HEK293 (cell line): ENCODE data around the gene PDF.

Source experiments
- REST ChIP-seq: fragments of 450-650 bp; formaldehyde crosslinking; IDR thresholded peaks from 2 replicates; pipeline ENCODE4 v1.5.1; 2016; ENCODE audit warnings: missing biosample characterization, missing genetic modification characterization
- SCRT2 ChIP-seq: fragments of 450-650 bp; formaldehyde crosslinking; IDR thresholded peaks from 2 replicates; pipeline ENCODE4 v1.5.1; 2016; ENCODE audit warnings: missing biosample characterization, missing genetic modification characterization
- ZNF654 ChIP-seq: fragments of 450-650 bp; formaldehyde crosslinking; IDR thresholded peaks from 2 replicates; pipeline ENCODE4 v1.5.1; 2016; ENCODE audit warnings: low read depth, missing biosample characterization, missing genetic modification characterization
- ZNF785 ChIP-seq: fragments of 450-650 bp; formaldehyde crosslinking; IDR thresholded peaks from 2 replicates; pipeline ENCODE4 v1.5.1; 2016; ENCODE audit warnings: missing biosample characterization, missing genetic modification characterization

DNA sequence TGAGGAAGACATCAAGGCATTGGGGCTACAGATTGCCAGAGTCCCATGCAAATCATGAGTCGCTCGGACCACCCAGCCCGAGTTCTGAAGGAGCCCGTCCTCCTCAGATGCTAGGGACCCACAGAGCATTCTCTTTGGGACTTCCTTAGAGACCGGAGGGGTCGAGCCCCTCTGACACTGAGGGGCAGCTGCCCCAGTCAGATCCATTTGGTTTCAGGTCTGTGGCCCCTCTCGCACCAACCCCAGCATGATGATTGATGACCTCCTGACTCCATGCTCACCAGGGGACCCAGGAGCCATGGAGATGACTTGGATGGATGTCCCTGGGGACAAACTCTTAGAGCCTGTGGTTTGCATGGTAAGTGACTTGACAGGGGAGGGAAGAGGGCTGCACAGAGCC lies 8.0 kb downstream of the PDF start:
- TF ChIP-seq ZNF785: no peak
- TF ChIP-seq ZNF654 (tag by site-specific recombination): no peak
- TF ChIP-seq REST (tag by site-specific recombination): no peak
- TF ChIP-seq SCRT2 (tag by site-specific recombination): no peak
